Measurements from ENCODE around the gene APOA5.

DNA sequence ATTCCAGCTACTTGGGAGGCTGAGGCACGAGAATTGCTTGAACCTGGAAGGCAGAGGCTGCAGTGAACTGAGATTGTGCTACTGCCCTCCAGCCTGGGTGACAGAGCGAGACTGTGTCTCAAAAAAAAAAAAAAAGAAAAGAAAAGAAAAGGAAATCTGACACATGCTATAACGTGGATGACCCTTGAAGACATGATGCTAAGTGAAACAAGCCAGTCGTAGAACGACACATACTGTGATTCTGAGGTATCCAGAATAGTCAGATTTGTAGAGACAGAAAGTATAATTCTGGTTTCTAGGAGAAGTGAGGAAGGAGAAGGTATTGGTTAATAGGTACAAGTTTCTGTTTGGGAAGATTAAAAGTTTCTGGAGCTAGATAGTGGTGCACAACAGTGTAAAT is 6.7 kb upstream of the APOA5 start:
- TF ChIP-seq, protein P1, sequence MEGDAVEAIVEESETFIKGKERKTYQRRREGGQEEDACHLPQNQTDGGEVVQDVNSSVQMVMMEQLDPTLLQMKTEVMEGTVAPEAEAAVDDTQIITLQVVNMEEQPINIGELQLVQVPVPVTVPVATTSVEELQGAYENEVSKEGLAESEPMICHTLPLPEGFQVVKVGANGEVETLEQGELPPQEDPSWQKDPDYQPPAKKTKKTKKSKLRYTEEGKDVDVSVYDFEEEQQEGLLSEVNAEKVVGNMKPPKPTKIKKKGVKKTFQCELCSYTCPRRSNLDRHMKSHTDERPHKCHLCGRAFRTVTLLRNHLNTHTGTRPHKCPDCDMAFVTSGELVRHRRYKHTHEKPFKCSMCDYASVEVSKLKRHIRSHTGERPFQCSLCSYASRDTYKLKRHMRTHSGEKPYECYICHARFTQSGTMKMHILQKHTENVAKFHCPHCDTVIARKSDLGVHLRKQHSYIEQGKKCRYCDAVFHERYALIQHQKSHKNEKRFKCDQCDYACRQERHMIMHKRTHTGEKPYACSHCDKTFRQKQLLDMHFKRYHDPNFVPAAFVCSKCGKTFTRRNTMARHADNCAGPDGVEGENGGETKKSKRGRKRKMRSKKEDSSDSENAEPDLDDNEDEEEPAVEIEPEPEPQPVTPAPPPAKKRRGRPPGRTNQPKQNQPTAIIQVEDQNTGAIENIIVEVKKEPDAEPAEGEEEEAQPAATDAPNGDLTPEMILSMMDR (conservative IDR thresholded peaks at IDR 0.05; ENCODE audit: low read depth, low read length): no peak
- no peak for TF ChIP-seq EZH2 (IDR thresholded peaks at IDR 0.05; ENCODE audit: low read length, unreplicated experiment)

Measured in PC-3 (cell line).